Mucosa of descending colon (tissue), 3 donors: ENCODE data around the gene GRM4. TPM values are rescaled to one million over a fixed set of nuclear protein-coding genes. Genes with fewer than 3 reads are reported as not detected.

Experiments used
- ATAC-seq: fragments of 200-7000 bp; cut with Tn5 transposase; one replicate; pipeline ENCODE4 v1.9.1; 2020; ENCODE audit warnings: mild to moderate bottlenecking, moderate library complexity
- DNase-seq, 3 donors: peaks; one replicate each; pipeline ENCODE4 v3.0.0-alpha.2; 2020
- H3K36me3 ChIP-seq: fragments of 200-600 bp; one replicate; pipeline ENCODE4 v1.8.0; 2021; ENCODE audit warnings: low read depth, mild to moderate bottlenecking
- H3K4me1 ChIP-seq: fragments of 200-600 bp; one replicate; pipeline ENCODE4 v1.8.0; 2021; ENCODE audit warnings: low read depth, mild to moderate bottlenecking
- H3K4me3 ChIP-seq: fragments of 200-600 bp; one replicate; pipeline ENCODE4 v1.8.0; 2021; ENCODE audit warnings: mild to moderate bottlenecking
- H3K9me3 ChIP-seq: fragments of 200-600 bp; one replicate; pipeline ENCODE4 v1.8.0; 2021; ENCODE audit warnings: mild to moderate bottlenecking
- intact Hi-C, 2 donors: fragments of 100-400 bp; cut with DNase I in 1 of 2; cut with micrococcal nuclease in 1 of 2; formaldehyde crosslinking; loops; one replicate each; pipeline versions ENCODE4 v1.11.0 to v1.11.1; 2022; cut with DNase I, micrococcal nuclease
- total RNA-seq, 3 donors: library from RNA; stranded (reverse); fragmentation: NEBNext Ultra II Directional in 2 of 3; extraction: Animal tissue kit (Norgen Biotek cat#: 25700) in 2 of 3; gene quantifications; one replicate each; pipeline versions ENCODE4 v1.2.1 to v1.2.4, GENCODE V29; 2021 to 2023
- TF ChIP-seq, protein P1 (sequence below): fragments of 200-600 bp; IDR thresholded peaks from one replicate; pipeline ENCODE4 v1.8.0; 2022; ENCODE audit warnings: antibody characterized with exemption, mild to moderate bottlenecking
- donor health status: DM: no; HTN: no; CAD: no; lungs with moderate emphysema.
- donor health status: DM: no; HTN: no; CAD: no.
- donor health status: DM: no; HTN: yes; CAD: no.

The GRM4 gene
- total RNA-seq, 3 donors from 2014 or later: 0.22 to 0.25 TPM; not detected in 1

DNA sequence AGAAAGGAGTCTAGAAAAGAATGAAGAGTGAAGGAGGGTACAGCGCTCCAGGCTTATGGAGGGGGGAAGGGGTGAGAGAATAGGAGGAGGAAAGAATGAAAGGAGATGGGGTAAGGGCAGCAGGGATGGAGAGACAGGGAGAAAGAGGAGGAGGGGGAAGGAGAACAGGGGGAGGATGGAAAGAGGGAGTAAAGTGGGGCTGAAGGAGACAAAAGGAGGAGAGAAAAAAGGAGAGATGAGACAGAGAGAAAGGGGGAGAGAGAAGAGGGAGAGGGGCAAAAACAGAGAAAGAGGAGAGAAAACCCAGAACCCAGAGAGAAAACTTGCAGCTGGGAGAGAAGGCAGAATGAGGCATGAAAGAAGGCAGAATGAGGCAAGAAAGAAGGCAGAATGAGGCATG is 110.7 kb downstream of the GRM4 start:
- no peaks in the 10 kb centered on the region for H3K9me3 ChIP-seq
- intact Hi-C loops: no loop called here
- no peak overlapping the region for H3K4me3 ChIP-seq
- H3K4me1 ChIP-seq: no peaks in the 10 kb centered on the region
- H3K36me3 ChIP-seq: no peaks in the 10 kb centered on the region
- TF ChIP-seq, protein P1, sequence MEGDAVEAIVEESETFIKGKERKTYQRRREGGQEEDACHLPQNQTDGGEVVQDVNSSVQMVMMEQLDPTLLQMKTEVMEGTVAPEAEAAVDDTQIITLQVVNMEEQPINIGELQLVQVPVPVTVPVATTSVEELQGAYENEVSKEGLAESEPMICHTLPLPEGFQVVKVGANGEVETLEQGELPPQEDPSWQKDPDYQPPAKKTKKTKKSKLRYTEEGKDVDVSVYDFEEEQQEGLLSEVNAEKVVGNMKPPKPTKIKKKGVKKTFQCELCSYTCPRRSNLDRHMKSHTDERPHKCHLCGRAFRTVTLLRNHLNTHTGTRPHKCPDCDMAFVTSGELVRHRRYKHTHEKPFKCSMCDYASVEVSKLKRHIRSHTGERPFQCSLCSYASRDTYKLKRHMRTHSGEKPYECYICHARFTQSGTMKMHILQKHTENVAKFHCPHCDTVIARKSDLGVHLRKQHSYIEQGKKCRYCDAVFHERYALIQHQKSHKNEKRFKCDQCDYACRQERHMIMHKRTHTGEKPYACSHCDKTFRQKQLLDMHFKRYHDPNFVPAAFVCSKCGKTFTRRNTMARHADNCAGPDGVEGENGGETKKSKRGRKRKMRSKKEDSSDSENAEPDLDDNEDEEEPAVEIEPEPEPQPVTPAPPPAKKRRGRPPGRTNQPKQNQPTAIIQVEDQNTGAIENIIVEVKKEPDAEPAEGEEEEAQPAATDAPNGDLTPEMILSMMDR: no peak
- no peak for ATAC-seq
- no peak for DNase-seq

DNA sequence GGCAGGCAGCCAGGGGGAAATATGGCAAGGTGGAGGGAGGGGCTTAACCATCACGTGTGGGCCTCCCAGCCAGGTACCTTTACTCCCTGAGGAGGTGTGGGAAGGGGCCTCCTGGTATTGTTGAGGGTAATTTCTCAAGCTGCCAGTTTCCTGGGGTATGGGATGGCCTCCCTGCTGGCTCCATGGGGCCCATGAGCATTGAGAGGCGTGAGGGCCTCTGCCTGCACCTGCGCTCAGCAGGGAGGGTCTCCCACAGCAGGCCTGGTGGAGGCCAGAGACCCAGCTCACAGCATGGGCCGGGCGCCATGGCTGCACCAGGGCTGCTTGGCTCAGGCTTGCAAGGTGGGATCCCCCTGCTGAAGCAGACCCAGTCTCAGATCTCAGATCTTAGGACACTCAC is 113.0 kb downstream of the GRM4 start:
- Histone ChIP-seq H3K4me3 (no peak overlapping the region), H3K4me1 (no peaks in the 10 kb centered on the region), H3K9me3 (no peaks in the 10 kb centered on the region), H3K36me3 (no peaks in the 10 kb centered on the region)
- intact Hi-C loops: no loop called here
- TF ChIP-seq, protein P1: no peak
- ATAC-seq (no peak), DNase-seq (no peak)

DNA sequence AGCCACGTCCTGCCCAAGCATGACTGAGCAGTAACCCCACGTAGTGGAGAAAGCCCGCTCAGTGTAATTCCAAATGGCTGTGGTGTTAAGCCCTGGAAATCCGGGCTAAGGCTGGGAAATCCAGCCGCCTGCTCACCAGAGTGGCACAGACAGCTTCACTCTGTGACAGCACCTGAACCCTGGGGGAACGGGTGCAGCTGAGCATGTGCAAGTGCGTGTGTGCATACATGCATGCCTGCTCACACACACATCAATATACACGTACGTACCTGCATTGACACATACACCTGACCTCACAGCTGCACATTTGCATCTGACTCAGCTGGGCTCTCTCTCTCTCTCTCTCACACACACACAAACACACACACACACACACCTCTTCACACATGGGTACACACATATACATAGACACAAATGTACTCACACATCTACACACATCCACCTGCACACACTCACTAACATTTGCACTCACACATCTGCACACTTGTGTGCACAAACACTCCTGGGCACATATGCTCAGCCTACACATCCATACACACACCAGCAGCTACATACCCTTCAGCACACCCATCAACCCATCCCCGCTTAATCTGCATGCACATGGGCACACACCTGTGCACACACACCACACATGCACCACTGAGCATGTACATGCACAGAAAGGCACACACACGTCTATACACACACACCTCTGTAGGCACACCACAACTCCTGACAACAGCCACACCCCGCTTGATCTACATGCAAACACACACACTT is 114.1 kb downstream of the GRM4 start:
- ATAC-seq (no peak), DNase-seq (no peak)
- Histone ChIP-seq H3K9me3 (no peaks in the 10 kb centered on the region), H3K36me3 (no peaks in the 10 kb centered on the region), H3K4me1 (peaks cover 5% of the 10 kb centered on the region), H3K4me3 (no peak overlapping the region)
- TF ChIP-seq, protein P1: no peak
- intact Hi-C loops: no loop called here

DNA sequence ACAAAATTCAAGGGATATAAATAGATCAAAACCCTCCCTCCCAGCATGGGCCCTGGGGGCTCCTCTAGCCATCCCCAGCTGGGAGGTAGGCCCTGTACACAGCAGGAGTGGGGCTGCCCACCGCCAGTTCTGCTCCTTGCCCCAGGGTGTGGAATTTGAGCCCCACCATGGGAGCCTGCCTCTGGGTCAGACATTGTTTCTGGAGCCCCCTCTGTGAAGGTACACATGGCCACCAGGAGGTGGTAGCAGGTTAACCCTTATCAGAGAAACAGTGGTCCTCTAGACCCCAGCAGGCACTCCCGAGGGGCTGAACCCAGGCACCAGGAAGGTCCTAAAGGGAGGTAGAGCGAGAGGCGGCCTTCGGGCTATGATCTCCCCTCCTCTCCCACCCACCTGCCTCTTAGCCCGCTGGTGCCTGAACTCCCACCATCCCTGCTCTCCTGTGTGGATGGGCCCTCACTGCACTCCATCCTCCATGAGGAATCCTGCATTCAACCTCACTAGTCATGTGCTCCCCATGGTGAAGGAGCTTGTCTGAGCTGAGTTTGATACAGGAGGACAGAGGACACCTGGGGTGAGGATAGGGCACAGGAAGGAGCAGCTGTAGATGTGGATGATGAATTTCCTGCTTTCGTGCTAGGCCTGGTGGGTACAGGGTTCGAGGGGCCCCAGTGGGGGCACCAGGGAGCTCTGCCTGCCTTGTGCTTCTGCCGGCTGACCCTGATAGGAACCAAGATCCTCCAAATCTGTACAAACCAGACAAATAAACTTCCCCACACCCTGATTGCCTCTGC is 114.9 kb downstream of the GRM4 start:
- TF ChIP-seq, protein P1: no peak
- DNase-seq (no peak), ATAC-seq (no peak)
- H3K4me1 ChIP-seq: peaks cover 5% of the 10 kb centered on the region
- H3K9me3 ChIP-seq: no peaks in the 10 kb centered on the region
- no peak overlapping the region for H3K4me3 ChIP-seq
- intact Hi-C loops: no loop called here
- H3K36me3 ChIP-seq: no peaks in the 10 kb centered on the region

DNA sequence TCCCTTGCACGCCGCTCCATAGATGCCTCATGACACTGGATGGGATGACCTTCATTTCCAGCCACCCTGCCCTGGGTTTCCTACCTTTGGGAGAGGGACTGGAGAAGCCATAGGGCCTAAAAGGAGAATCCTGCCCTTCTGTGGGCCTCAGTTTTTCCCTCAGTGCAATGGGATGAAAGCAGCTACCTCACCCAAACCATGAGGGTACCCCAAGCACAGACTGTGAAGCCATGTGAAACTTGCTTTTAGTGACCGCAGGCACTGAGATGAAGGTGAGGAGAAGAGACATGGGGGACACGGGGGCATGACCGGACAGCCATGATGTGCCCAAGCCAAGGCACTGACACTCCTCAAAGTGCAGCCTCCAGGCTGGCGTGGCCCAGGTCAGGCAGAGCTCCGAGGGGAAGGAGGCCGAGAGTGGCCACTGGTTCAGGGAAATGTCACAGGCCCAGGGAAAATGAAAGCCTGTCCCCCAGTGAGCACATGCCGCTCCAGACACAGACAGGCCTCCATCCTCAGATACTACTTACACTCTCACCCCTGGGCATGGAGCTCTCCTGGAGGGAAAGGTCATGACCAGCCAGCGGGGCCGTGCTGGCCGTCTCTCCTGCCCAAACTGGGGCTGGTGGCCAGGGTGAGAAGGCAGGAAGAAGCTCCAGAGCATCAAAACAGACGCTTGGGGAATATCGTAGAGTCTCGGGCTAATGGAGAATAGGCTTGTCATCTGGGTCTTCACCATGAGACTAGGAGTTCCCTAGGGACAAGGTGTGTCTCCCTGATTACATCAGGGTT is 116.2 kb downstream of the GRM4 start:
- intact Hi-C loops: loop anchor here (5.0 to 10.0 kb wide), 2 partner anchors 255 to 257 kb away; no protein-coding TSS in a partner anchor

More for the DNA sequence above, 116.2 kb downstream of the GRM4 start:
- no peak for ATAC-seq
- H3K36me3 ChIP-seq: no peaks in the 10 kb centered on the region
- H3K4me3 ChIP-seq: no peak overlapping the region
- no peaks in the 10 kb centered on the region for H3K9me3 ChIP-seq
- peaks cover 5% of the 10 kb centered on the region for H3K4me1 ChIP-seq
- TF ChIP-seq, protein P1: no peak
- DNase-seq: no peak
